HEK293 (cell line): ENCODE measurements around the gene MYO5B.

Experiments
- FEZF1 ChIP-seq: fragments of 450-650 bp; formaldehyde crosslinking; IDR thresholded peaks from 2 replicates; pipeline ENCODE4 v1.5.1; 2016; ENCODE audit warnings: missing biosample characterization, missing genetic modification characterization
- KLF7 ChIP-seq: fragments of 450-650 bp; formaldehyde crosslinking; IDR thresholded peaks from 2 replicates; pipeline ENCODE4 v1.5.1; 2016; ENCODE audit warnings: missing biosample characterization, missing genetic modification characterization, borderline replicate concordance
- OVOL3 ChIP-seq: fragments of 450-650 bp; formaldehyde crosslinking; IDR thresholded peaks from 2 replicates; pipeline ENCODE4 v1.5.1; 2016; ENCODE audit warnings: missing biosample characterization, missing genetic modification characterization
- TCF7L2 ChIP-seq: IDR thresholded peaks from 2 replicates; pipeline ENCODE4 v1.6.1; 2011; ENCODE audit warnings: low read depth, mild to moderate bottlenecking, inconsistent platforms, low read length, moderate library complexity, borderline replicate concordance
- ZBTB21 ChIP-seq: fragments of 450-650 bp; formaldehyde crosslinking; IDR thresholded peaks from 2 replicates; pipeline ENCODE4 v1.5.1; 2017; ENCODE audit warnings: missing biosample characterization, missing genetic modification characterization
- ZNF121 ChIP-seq: fragments of 450-650 bp; formaldehyde crosslinking; IDR thresholded peaks from 2 replicates; pipeline ENCODE4 v1.5.1; 2016; ENCODE audit warnings: missing biosample characterization, missing genetic modification characterization
- ZNF133 ChIP-seq: fragments of 450-650 bp; formaldehyde crosslinking; IDR thresholded peaks from 2 replicates; pipeline ENCODE4 v1.5.1; 2016; ENCODE audit warnings: missing biosample characterization, missing genetic modification characterization
- ZNF311 ChIP-seq: fragments of 450-650 bp; formaldehyde crosslinking; IDR thresholded peaks from 2 replicates; pipeline ENCODE4 v1.5.1; 2017; ENCODE audit warnings: missing biosample characterization, missing genetic modification characterization, borderline replicate concordance
- ZNF626 ChIP-seq: fragments of 450-650 bp; sonication (Bioruptor Pico); formaldehyde crosslinking; IDR thresholded peaks from 2 replicates; pipeline ENCODE4 v1.5.1; 2018; ENCODE audit warnings: missing biosample characterization, missing genetic modification characterization, inconsistent platforms
- ZNF747 ChIP-seq: fragments of 450-650 bp; formaldehyde crosslinking; IDR thresholded peaks from 2 replicates; pipeline ENCODE4 v1.5.1; 2016; ENCODE audit warnings: missing biosample characterization, missing genetic modification characterization
- TF ChIP-seq, protein P1 (sequence below): fragments of 450-650 bp; formaldehyde crosslinking; IDR thresholded peaks from 2 replicates; pipeline ENCODE4 v1.5.1; 2016; ENCODE audit warnings: missing biosample characterization, missing genetic modification characterization
- TF ChIP-seq, protein P2 (sequence below): fragments of 450-650 bp; formaldehyde crosslinking; IDR thresholded peaks from 2 replicates; pipeline ENCODE4 v1.5.1; 2016; ENCODE audit warnings: missing biosample characterization, missing genetic modification characterization
- TF ChIP-seq, protein P3 (sequence below): fragments of 450-650 bp; formaldehyde crosslinking; IDR thresholded peaks from 2 replicates; pipeline ENCODE4 v1.5.1; 2017; ENCODE audit warnings: missing biosample characterization, mild to moderate bottlenecking, missing genetic modification characterization, moderate library complexity
- TF ChIP-seq, protein P4 (sequence below): fragments of 450-650 bp; formaldehyde crosslinking; IDR thresholded peaks from 2 replicates; pipeline ENCODE4 v1.5.1; 2017; ENCODE audit warnings: missing biosample characterization, missing genetic modification characterization

DNA sequence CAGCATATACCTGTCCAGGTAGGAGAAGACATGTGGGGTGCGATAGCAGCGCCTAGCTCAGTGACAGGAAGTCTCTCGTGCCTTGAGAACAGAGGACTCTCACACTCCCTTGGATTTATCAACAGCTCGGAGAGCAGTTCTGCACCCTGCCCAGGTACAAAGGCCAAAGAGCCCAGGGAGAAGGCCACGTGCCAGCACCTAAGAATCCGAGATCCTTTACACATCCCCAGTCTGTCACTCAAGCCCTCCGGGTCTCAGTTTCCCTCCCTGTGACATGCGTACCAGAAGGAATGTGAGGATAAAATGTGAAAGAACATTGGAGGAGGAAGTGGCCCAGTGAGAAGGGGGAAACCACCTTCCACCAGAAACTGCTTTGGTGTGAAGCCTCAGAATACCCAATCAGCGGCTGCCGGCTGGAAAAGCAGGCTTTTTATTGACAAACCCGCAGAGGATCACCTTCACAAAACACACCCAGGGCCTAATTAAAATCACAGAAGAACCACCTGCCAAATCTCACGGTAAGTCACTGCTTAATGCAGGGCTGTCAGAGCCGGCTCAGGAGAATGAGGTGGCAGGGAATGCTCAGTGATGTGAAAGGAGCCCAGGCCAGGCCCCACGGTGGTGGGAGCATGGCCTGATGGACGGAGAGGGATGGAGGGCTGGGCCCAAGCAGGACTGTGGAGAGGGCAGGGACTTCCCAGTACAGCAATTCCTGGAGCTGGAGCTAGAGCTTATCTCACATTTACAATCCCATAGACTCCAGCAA, 66.3 kb downstream of the MYO5B start:
- TF ChIP-seq, protein P1, sequence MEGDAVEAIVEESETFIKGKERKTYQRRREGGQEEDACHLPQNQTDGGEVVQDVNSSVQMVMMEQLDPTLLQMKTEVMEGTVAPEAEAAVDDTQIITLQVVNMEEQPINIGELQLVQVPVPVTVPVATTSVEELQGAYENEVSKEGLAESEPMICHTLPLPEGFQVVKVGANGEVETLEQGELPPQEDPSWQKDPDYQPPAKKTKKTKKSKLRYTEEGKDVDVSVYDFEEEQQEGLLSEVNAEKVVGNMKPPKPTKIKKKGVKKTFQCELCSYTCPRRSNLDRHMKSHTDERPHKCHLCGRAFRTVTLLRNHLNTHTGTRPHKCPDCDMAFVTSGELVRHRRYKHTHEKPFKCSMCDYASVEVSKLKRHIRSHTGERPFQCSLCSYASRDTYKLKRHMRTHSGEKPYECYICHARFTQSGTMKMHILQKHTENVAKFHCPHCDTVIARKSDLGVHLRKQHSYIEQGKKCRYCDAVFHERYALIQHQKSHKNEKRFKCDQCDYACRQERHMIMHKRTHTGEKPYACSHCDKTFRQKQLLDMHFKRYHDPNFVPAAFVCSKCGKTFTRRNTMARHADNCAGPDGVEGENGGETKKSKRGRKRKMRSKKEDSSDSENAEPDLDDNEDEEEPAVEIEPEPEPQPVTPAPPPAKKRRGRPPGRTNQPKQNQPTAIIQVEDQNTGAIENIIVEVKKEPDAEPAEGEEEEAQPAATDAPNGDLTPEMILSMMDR (tag by site-specific recombination), result no peak
- TF ChIP-seq ZBTB21 (tag by site-specific recombination), result no peak
- no peak for TF ChIP-seq FEZF1 (tag by site-specific recombination)
- no peak for TF ChIP-seq ZNF311 (tag by site-specific recombination)
- TF ChIP-seq ZNF121 (tag by site-specific recombination), result no peak
- TF ChIP-seq, protein P2, sequence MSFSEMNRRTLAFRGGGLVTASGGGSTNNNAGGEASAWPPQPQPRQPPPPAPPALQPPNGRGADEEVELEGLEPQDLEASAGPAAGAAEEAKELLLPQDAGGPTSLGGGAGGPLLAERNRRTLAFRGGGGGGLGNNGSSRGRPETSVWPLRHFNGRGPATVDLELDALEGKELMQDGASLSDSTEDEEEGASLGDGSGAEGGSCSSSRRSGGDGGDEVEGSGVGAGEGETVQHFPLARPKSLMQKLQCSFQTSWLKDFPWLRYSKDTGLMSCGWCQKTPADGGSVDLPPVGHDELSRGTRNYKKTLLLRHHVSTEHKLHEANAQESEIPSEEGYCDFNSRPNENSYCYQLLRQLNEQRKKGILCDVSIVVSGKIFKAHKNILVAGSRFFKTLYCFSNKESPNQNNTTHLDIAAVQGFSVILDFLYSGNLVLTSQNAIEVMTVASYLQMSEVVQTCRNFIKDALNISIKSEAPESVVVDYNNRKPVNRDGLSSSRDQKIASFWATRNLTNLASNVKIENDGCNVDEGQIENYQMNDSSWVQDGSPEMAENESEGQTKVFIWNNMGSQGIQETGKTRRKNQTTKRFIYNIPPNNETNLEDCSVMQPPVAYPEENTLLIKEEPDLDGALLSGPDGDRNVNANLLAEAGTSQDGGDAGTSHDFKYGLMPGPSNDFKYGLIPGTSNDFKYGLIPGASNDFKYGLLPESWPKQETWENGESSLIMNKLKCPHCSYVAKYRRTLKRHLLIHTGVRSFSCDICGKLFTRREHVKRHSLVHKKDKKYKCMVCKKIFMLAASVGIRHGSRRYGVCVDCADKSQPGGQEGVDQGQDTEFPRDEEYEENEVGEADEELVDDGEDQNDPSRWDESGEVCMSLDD (tag by site-specific recombination), result no peak
- TF ChIP-seq ZNF133 (tag by site-specific recombination), result no peak
- no peak for TF ChIP-seq ZNF626 (tag by site-specific recombination)
- no peak for TF ChIP-seq TCF7L2
- no peak for TF ChIP-seq OVOL3 (tag by site-specific recombination)
- TF ChIP-seq, protein P3, sequence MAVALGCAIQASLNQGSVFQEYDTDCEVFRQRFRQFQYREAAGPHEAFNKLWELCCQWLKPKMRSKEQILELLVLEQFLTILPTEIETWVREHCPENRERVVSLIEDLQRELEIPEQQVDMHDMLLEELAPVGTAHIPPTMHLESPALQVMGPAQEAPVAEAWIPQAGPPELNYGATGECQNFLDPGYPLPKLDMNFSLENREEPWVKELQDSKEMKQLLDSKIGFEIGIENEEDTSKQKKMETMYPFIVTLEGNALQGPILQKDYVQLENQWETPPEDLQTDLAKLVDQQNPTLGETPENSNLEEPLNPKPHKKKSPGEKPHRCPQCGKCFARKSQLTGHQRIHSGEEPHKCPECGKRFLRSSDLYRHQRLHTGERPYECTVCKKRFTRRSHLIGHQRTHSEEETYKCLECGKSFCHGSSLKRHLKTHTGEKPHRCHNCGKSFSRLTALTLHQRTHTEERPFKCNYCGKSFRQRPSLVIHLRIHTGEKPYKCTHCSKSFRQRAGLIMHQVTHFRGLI (tag by site-specific recombination), result no peak
- TF ChIP-seq ZNF747 (tag by site-specific recombination), result no peak
- TF ChIP-seq KLF7 (tag by site-specific recombination), result no peak
- TF ChIP-seq, protein P4, sequence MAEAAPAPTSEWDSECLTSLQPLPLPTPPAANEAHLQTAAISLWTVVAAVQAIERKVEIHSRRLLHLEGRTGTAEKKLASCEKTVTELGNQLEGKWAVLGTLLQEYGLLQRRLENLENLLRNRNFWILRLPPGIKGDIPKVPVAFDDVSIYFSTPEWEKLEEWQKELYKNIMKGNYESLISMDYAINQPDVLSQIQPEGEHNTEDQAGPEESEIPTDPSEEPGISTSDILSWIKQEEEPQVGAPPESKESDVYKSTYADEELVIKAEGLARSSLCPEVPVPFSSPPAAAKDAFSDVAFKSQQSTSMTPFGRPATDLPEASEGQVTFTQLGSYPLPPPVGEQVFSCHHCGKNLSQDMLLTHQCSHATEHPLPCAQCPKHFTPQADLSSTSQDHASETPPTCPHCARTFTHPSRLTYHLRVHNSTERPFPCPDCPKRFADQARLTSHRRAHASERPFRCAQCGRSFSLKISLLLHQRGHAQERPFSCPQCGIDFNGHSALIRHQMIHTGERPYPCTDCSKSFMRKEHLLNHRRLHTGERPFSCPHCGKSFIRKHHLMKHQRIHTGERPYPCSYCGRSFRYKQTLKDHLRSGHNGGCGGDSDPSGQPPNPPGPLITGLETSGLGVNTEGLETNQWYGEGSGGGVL (tag by site-specific recombination), result no peak
